Panc1 (cell line): ENCODE results near the gene GGTLC1. TPM values are rescaled to one million over a fixed set of nuclear protein-coding genes. Genes with fewer than 3 reads are reported as not detected.
"Not testable (repeated sequence)": the region's sequence is repeated elsewhere in the genome, so short reads cannot be mapped to it uniquely, and the experiment has no call there.

Source experiments
- ATAC-seq: fragments of 200-7000 bp; cut with Tn5 transposase; 2 replicates; pipeline ENCODE4 v1.9.1; 2020; ENCODE audit warnings: mild to moderate bottlenecking, moderate library complexity
- BruUV-seq: library from RNA; stranded (reverse); fragments of 400-500 nt; replicated peaks from 2 replicates; lab custom pipeline; 2021; lab: Mats Ljungman, UMichigan
- CTCF ChIA-PET: fragments of 300-600 bp; sonication (Branson Sonifier 250); formaldehyde crosslinking; loops from one replicate; lab custom pipeline; 2022; ENCODE audit warnings: antibody characterized with exemption; lab: Charles Lee
- POLR2A ChIA-PET: fragments of 300-600 bp; sonication (Branson Sonifier 250); formaldehyde crosslinking; loops from one replicate; lab custom pipeline; 2022; ENCODE audit warnings: antibody characterized with exemption; lab: Charles Lee
- DNase-seq: peaks from one replicate; pipeline ENCODE4 v3.0.0-alpha.2; 2010; ENCODE audit warnings: low read depth, low spot score
- H3K27ac ChIP-seq: 2 replicates; pipeline ENCODE4 v1.5.1; 2011; ENCODE audit warnings: mild to moderate bottlenecking, low read length, inconsistent platforms
- H3K27me3 ChIP-seq: fragments of 200-500 bp; sonication (Bioruptor generic); 2 replicates; pipeline ENCODE4 v1.6.0; 2014; ENCODE audit warnings: low read length, inconsistent platforms; ENCODE audit not compliant: control insufficient read depth, insufficient read depth
- H3K36me3 ChIP-seq: fragments of 200-500 bp; sonication (Bioruptor generic); 2 replicates; pipeline ENCODE4 v1.5.1; 2014; ENCODE audit warnings: inconsistent platforms, mild to moderate bottlenecking, low read length, moderate library complexity; ENCODE audit not compliant: control insufficient read depth, insufficient read depth
- H3K4me1 ChIP-seq: 2 replicates; pipeline ENCODE4 v1.5.1; 2011; ENCODE audit warnings: inconsistent platforms, mild to moderate bottlenecking, low read length, moderate library complexity; ENCODE audit not compliant: control insufficient read depth, insufficient read depth
- H3K4me3 ChIP-seq, 2 experiments: 2 replicates each; pipeline ENCODE4 v1.5.1; 2011 to 2012; ENCODE audit warnings: low read depth in 2 of 2, low read length in 2 of 2, mild to moderate bottlenecking in 2 of 2, inconsistent platforms in 1 of 2, moderate library complexity in 1 of 2
- H3K9me3 ChIP-seq: fragments of 200-500 bp; sonication (Bioruptor generic); 2 replicates; pipeline ENCODE4 v1.5.1; 2014; ENCODE audit warnings: low read depth, mild to moderate bottlenecking, inconsistent platforms, low read length, moderate library complexity; ENCODE audit not compliant: control insufficient read depth, insufficient read depth
- POLR2AphosphoS5 ChIP-seq: IDR thresholded peaks from 2 replicates; pipeline ENCODE4 v1.6.1; 2012; ENCODE audit warnings: mild to moderate bottlenecking, low read depth, low read length, moderate library complexity
- REST ChIP-seq, 2 experiments: IDR thresholded peaks; 2 replicates each; pipeline ENCODE4 v1.6.1; 2011 to 2012; ENCODE audit warnings: low read depth in 2 of 2, control low read depth in 1 of 2, low read length in 1 of 2, mild to moderate bottlenecking in 1 of 2, moderate library complexity in 1 of 2; ENCODE audit not compliant: insufficient read depth in 1 of 2
- SIN3A ChIP-seq: IDR thresholded peaks from 2 replicates; pipeline ENCODE4 v1.6.1; 2012; ENCODE audit warnings: low read depth, mild to moderate bottlenecking, low read length, moderate library complexity, borderline replicate concordance; ENCODE audit not compliant: insufficient read depth
- TCF7L2 ChIP-seq: IDR thresholded peaks from 2 replicates; pipeline ENCODE4 v1.6.1; 2011; ENCODE audit warnings: mild to moderate bottlenecking, low read depth, low read length, inconsistent platforms
- in situ Hi-C: cut with HindIII; loops from 2 replicates; pipeline ENCODE4 v1.10.0; 2016; ENCODE audit warnings: low sequenced_read_pairs, low pct_unique_long_range_greater_than_20kb
- intact Hi-C: fragments of 100-400 bp; cut with micrococcal nuclease; formaldehyde crosslinking; loops from one replicate; pipeline ENCODE4 v1.10.0; 2022; ENCODE audit not compliant: unreplicated experiment
- total RNA-seq: library from RNA; stranded (reverse); gene quantifications from one replicate; pipeline ENCODE4 v1.2.1, GENCODE V29; 2021; ENCODE audit not compliant: unreplicated experiment
- TF ChIP-seq, protein P1 (sequence below): fragments of 450-650 bp; IDR thresholded peaks from 2 replicates; pipeline ENCODE4 v1.5.1; 2017; ENCODE audit warnings: mild to moderate bottlenecking

Gene GGTLC1
- total RNA-seq, 1 experiment from 2014 or later: 0.18 TPM

DNA sequence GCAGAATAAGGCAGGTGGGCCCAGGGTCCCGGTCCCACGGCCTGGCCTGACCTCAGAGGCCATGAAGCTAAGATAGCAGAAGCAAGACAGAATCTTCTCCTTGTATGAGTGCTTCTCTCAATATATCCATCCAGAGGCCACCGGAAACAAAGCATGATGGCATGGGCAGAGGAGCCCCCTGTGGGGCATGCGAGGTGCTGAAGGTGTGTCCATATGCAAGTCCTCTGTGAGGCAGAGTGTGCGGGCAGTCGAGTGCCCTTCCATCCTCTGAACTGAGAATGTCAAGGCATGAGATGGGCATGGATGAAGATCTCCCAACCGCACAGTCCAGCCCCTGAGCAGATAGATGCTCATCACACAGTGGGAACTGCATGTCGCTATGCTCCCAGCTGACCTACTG is 9.8 kb upstream of the GGTLC1 start:
- no peaks in the 10 kb centered on the region for H3K36me3 ChIP-seq
- no TSS peak for BruUV-seq
- CTCF ChIA-PET: no interaction called here
- H3K4me1 ChIP-seq: no peaks in the 10 kb centered on the region
- H3K27ac ChIP-seq: no peak overlapping the region
- no peaks in the 10 kb centered on the region for H3K9me3 ChIP-seq
- no peak for DNase-seq
- intact Hi-C loops (loop anchor here (5.0 kb wide), 2 partner anchors 106 to 331 kb away; no protein-coding TSS in a partner anchor), in situ Hi-C loops (no loop called here)
- no peak overlapping the region for H3K4me3 ChIP-seq
- H3K27me3 ChIP-seq: peaks cover 4% of the 10 kb centered on the region; the same call in 1 of the 2 replicates
- TF ChIP-seq, protein P1, sequence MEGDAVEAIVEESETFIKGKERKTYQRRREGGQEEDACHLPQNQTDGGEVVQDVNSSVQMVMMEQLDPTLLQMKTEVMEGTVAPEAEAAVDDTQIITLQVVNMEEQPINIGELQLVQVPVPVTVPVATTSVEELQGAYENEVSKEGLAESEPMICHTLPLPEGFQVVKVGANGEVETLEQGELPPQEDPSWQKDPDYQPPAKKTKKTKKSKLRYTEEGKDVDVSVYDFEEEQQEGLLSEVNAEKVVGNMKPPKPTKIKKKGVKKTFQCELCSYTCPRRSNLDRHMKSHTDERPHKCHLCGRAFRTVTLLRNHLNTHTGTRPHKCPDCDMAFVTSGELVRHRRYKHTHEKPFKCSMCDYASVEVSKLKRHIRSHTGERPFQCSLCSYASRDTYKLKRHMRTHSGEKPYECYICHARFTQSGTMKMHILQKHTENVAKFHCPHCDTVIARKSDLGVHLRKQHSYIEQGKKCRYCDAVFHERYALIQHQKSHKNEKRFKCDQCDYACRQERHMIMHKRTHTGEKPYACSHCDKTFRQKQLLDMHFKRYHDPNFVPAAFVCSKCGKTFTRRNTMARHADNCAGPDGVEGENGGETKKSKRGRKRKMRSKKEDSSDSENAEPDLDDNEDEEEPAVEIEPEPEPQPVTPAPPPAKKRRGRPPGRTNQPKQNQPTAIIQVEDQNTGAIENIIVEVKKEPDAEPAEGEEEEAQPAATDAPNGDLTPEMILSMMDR: no peak
- TF ChIP-seq POLR2AphosphoS5 (no peak), TCF7L2 (no peak), SIN3A (no peak), REST (IDR thresholded peaks at IDR 0.05; ENCODE audit: insufficient read depth in 1 of 2, low read depth in 2 of 2, low read length in 1 of 2) (no peak)
- POLR2A ChIA-PET: no interaction called here
- ATAC-seq: no peak

GRCh38 chr20:23995905-23996666 is 7.5 kb upstream of the GGTLC1 start:
- no TSS peak for BruUV-seq
- Histone ChIP-seq H3K27me3 (peaks cover 4% of the 10 kb centered on the region; the same call in 1 of the 2 replicates), H3K36me3 (no peaks in the 10 kb centered on the region), H3K27ac (no peak overlapping the region), H3K4me3 (no peak overlapping the region), H3K9me3 (no peaks in the 10 kb centered on the region), H3K4me1 (no peaks in the 10 kb centered on the region)
- ChIA-PET CTCF (no interaction called here), POLR2A (no interaction called here)
- TF ChIP-seq POLR2AphosphoS5: no peak
- TF ChIP-seq, protein P1: peak; percentile 72
- intact Hi-C loops: loop anchor here (1.0 to 5.0 kb wide), 3 partner anchors 59 to 329 kb away; no protein-coding TSS in a partner anchor
- DNase-seq: peak; percentile 10
- in situ Hi-C loops: no loop called here
- ATAC-seq: peak; percentile 62; the same call in 1 of the 2 replicates

DNA sequence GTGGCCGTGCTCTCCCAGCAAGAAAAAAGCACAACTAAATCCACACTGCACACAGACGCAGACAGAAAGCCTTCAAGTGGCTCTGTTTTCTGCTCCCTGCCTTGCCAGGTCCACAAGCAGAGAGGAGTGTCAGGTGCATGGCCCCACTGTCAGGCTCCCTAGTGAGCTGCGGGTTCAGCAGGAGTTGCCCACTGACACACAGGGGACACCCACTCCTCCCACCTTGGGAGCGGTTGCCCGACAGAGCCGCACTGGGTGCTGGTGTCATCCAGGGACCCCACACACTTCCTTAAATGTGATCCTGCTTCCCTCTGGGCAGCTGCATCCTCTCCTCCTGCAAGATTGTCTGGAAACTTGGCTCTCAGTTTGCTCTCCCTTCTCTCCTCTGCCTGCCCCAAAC is 6.7 kb upstream of the GGTLC1 start:
- H3K4me1 ChIP-seq, ATAC-seq, POLR2A ChIA-PET, CTCF ChIA-PET, H3K9me3 ChIP-seq, in situ Hi-C loops, BruUV-seq, H3K27me3 ChIP-seq, DNase-seq, H3K36me3 ChIP-seq, H3K4me3 ChIP-seq, H3K27ac ChIP-seq: not testable (repeated sequence)
- intact Hi-C loops: loop anchor here (5.0 kb wide), 2 partner anchors 103 to 328 kb away; no protein-coding TSS in a partner anchor

GRCh38 chr20:23994001-23994633 is 5.5 kb upstream of the GGTLC1 start:
- H3K4me3 ChIP-seq, H3K4me1 ChIP-seq, BruUV-seq, H3K27ac ChIP-seq, intact Hi-C loops, ATAC-seq, H3K9me3 ChIP-seq, POLR2A ChIA-PET, H3K27me3 ChIP-seq, CTCF ChIA-PET, H3K36me3 ChIP-seq, DNase-seq, in situ Hi-C loops: not testable (repeated sequence)
